IPS-18a (cell line): ENCODE data around the gene GADL1.

Experiments
- H3K27ac ChIP-seq: one replicate; pipeline ENCODE4 v1.5.1; 2013; ENCODE audit warnings: low read length
- H3K27me3 ChIP-seq: one replicate; pipeline ENCODE4 v1.6.1; 2013; ENCODE audit warnings: mild to moderate bottlenecking, low read length; ENCODE audit not compliant: control insufficient read depth, insufficient read depth
- H3K36me3 ChIP-seq: one replicate; pipeline ENCODE4 v1.6.1; 2013; ENCODE audit warnings: low read depth, low read length; ENCODE audit not compliant: control insufficient read depth
- H3K4me1 ChIP-seq: one replicate; pipeline ENCODE4 v1.6.1; 2013; ENCODE audit warnings: low read depth, low read length; ENCODE audit not compliant: control insufficient read depth
- H3K4me3 ChIP-seq: one replicate; pipeline ENCODE4 v1.5.1; 2013; ENCODE audit warnings: low read length
- H3K9ac ChIP-seq: one replicate; pipeline ENCODE4 v1.6.1; 2013; ENCODE audit warnings: mild to moderate bottlenecking, low read length, moderate library complexity
- H3K9me3 ChIP-seq: one replicate; pipeline ENCODE4 v1.6.1; 2013; ENCODE audit warnings: low read depth, low read length; ENCODE audit not compliant: control insufficient read depth

GADL1 gene

DNA sequence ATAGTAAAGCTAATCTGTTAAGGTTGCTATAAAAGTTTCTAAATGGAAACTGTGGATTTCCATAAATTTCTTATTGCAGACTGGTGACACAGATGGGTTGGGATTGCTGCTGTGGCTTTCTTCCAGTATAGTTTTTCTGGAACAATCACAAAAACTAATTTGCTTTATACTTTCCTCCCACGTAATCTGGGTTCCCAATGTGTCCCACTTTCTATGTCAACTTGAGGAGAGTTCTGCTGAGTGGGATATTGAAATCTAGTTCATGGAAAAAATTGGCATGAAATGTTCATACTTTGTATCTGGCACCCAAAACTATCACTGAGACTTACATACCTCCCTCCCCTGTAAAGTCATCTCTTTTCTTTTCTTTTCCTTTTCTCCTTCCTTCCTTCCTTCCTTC lies 161.3 kb downstream of the GADL1 start:
- H3K4me1 ChIP-seq, result no peaks in the 10 kb centered on the region

GRCh38 chr3:30730967-30731366 lies 163.5 kb downstream of the GADL1 start:
- Histone ChIP-seq H3K27me3 (no peaks in the 10 kb centered on the region), H3K4me3 (no peak overlapping the region), H3K9ac (no peak overlapping the region), H3K36me3 (no peaks in the 10 kb centered on the region), H3K4me1 (no peaks in the 10 kb centered on the region), H3K27ac (no peak overlapping the region), H3K9me3 (no peaks in the 10 kb centered on the region)

More for the DNA sequence above, 161.3 kb downstream of the GADL1 start:
- Histone ChIP-seq H3K9me3 (no peaks in the 10 kb centered on the region), H3K27me3 (no peaks in the 10 kb centered on the region), H3K36me3 (no peaks in the 10 kb centered on the region), H3K9ac (no peak overlapping the region), H3K4me3 (no peak overlapping the region), H3K27ac (no peak overlapping the region)

GRCh38 chr3:30729936-30730335 lies 164.5 kb downstream of the GADL1 start:
- H3K27me3 ChIP-seq, result no peaks in the 10 kb centered on the region
- no peak overlapping the region for H3K9ac ChIP-seq
- no peaks in the 10 kb centered on the region for H3K9me3 ChIP-seq
- H3K27ac ChIP-seq, result no peak overlapping the region
- H3K4me3 ChIP-seq, result no peak overlapping the region
- no peaks in the 10 kb centered on the region for H3K4me1 ChIP-seq
- no peaks in the 10 kb centered on the region for H3K36me3 ChIP-seq

DNA sequence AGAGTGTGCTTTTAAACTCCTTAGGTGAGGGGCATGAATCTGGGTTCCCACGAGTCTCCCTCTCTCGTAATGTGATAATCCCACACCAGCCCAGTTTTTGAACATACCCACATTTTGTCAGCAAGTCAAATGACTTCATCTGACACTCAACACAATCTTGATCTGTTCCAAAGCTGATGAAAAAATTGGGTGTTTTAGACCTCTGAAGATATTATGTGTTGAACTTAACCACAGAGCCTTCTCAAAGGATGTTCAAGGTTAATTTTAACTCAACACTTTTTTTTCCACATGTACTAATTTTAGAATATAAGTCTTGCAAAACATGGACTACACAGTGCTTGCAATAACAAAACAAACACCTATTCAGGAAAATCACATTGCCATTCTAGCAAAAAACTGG lies 164.9 kb downstream of the GADL1 start:
- Histone ChIP-seq H3K9me3 (no peaks in the 10 kb centered on the region), H3K4me3 (no peak overlapping the region), H3K4me1 (no peaks in the 10 kb centered on the region), H3K27me3 (no peaks in the 10 kb centered on the region), H3K9ac (no peak overlapping the region), H3K36me3 (no peaks in the 10 kb centered on the region), H3K27ac (no peak overlapping the region)

DNA sequence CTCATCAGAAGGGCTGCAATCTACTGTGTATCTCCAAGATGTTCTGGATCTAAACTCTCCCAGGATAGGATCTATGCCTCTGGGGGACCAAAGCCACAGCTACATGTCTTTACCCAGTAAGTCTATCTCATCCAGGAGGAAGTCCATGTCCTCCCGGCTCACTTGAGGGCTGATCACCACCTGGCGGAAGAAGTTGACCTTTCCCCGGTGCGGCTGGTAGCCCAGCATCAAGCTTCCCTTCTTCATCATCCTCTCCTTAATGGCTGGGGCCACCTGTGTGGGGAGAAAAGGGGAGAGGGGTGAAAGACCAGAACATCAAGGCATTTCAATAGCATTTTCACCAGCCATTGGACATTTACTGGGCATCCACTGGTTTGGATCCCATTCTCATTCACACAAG lies 166.3 kb downstream of the GADL1 start:
- no peak overlapping the region for H3K27ac ChIP-seq
- H3K27me3 ChIP-seq, result no peaks in the 10 kb centered on the region
- no peak overlapping the region for H3K4me3 ChIP-seq
- no peaks in the 10 kb centered on the region for H3K9me3 ChIP-seq
- no peak overlapping the region for H3K9ac ChIP-seq
- H3K36me3 ChIP-seq, result no peaks in the 10 kb centered on the region
- no peaks in the 10 kb centered on the region for H3K4me1 ChIP-seq

DNA sequence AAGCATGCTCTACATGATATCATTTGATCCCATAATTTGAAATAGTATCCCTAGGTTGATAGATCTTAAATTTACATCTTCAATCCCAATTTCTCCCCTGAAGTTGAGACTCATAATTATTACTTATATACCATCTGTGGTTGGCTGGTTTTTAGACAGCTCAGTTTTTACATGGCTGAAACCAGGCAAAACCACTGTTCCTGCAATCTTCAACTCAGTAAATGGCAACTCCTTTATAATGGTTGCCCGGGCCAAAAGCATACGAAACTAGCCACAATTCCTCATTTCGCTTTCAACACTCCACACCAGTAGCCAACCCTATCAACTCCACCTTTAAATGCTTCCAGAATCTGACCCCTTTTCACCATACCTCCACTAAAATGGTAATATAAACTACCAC lies 169.6 kb downstream of the GADL1 start:
- Histone ChIP-seq H3K9ac (no peak overlapping the region), H3K9me3 (no peaks in the 10 kb centered on the region), H3K36me3 (no peaks in the 10 kb centered on the region), H3K4me1 (no peaks in the 10 kb centered on the region), H3K4me3 (no peak overlapping the region), H3K27me3 (no peaks in the 10 kb centered on the region), H3K27ac (no peak overlapping the region)

- Histone ChIP-seq H3K4me3 (no peak overlapping the region), H3K4me1 (no peaks in the 10 kb centered on the region), H3K27ac (no peak overlapping the region), H3K36me3 (no peaks in the 10 kb centered on the region), H3K9me3 (no peaks in the 10 kb centered on the region), H3K9ac (no peak overlapping the region), H3K27me3 (no peaks in the 10 kb centered on the region)
Measured at GRCh38 chr3:30723211-30723610, 171.2 kb downstream of the GADL1 start.

DNA sequence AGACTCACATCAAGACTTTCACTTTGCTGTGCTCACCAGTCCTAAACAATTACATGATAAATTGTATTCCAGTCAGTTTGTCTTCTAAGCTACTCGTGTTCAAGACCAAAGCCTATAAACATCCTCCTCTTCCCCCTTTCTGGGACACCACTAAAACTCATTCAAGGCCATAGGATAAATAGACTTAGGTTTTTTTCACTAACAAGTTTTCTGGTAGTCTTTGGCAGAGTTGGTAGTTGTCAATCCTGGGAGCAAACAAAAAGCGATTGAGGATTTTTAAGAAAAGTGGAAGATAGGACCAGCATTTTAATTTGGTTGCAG lies 173.2 kb downstream of the GADL1 start:
- Histone ChIP-seq H3K4me3 (no peak overlapping the region), H3K27ac (no peak overlapping the region), H3K27me3 (no peaks in the 10 kb centered on the region), H3K4me1 (no peaks in the 10 kb centered on the region), H3K9me3 (no peaks in the 10 kb centered on the region), H3K36me3 (no peaks in the 10 kb centered on the region), H3K9ac (no peak overlapping the region)

DNA sequence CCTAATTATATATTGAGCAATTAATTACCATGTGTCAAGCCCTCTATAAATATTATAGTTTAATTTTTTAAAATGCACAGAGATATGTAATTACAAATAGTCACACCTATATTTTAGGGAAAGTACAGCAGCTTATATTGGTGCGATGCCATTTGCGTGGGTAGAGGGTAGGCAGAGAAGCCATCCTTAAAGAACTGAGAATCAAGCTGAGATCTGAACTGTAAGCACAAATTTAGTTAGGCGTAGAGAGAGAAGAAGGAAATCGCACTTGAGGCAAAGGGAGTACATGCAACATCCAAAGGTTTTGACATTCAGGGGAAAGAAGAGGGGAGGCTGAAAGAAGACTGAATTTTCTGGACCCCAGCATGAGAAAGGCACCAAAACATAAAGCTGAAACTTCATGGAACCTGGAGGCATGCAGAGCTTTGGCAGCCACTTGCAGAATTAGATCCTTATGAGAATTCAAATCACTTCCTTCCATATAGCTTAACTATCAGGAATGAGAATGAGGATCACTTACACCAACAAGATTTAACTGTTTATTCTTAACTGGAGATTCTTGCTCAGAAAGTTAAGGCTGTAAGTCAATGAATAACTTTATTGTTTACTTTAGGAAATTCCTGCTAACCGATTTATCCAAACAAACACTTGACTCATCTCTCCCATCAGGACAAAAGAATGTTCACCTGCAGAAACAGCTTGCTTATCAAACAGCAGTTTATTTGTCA lies 173.7 kb downstream of the GADL1 start:
- Histone ChIP-seq H3K9me3 (no peaks in the 10 kb centered on the region), H3K4me1 (no peaks in the 10 kb centered on the region), H3K36me3 (no peaks in the 10 kb centered on the region), H3K27ac (no peak overlapping the region), H3K4me3 (no peak overlapping the region), H3K9ac (no peak overlapping the region), H3K27me3 (no peaks in the 10 kb centered on the region)

DNA sequence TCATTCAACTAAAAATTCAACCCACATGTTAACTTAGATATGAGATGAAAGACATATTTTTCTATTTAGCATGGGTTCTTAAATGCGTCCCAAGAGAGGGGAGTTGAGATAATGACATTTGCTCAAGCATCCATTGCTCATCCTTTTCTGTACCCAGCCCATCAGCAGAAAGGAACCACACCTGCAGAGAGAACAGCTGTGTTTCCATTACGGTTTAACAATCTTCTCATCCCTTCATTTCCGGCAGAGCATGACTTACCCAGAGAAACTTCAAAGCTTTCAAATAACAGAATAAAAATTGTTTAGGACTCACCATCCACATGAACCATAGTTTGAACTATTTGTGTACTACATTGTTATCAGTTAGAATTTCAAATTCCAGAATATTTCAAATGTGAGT lies 174.9 kb downstream of the GADL1 start:
- Histone ChIP-seq H3K27me3 (no peaks in the 10 kb centered on the region), H3K4me3 (no peak overlapping the region), H3K9me3 (no peaks in the 10 kb centered on the region), H3K9ac (no peak overlapping the region), H3K4me1 (no peaks in the 10 kb centered on the region), H3K27ac (no peak overlapping the region), H3K36me3 (no peaks in the 10 kb centered on the region)

- H3K4me1 ChIP-seq, result no peaks in the 10 kb centered on the region
- no peak overlapping the region for H3K27ac ChIP-seq
Measured at GRCh38 chr3:30713885-30714503, 180.5 kb downstream of the GADL1 start.

GRCh38 chr3:30712991-30713390 lies 181.5 kb downstream of the GADL1 start:
- no peak overlapping the region for H3K4me3 ChIP-seq
- no peaks in the 10 kb centered on the region for H3K27me3 ChIP-seq
- H3K27ac ChIP-seq, result no peak overlapping the region
- no peaks in the 10 kb centered on the region for H3K4me1 ChIP-seq
- no peak overlapping the region for H3K9ac ChIP-seq
- no peaks in the 10 kb centered on the region for H3K9me3 ChIP-seq
- no peaks in the 10 kb centered on the region for H3K36me3 ChIP-seq

More at GRCh38 chr3:30713885-30714503, 180.5 kb downstream of the GADL1 start:
- H3K36me3 ChIP-seq, result no peaks in the 10 kb centered on the region
- no peaks in the 10 kb centered on the region for H3K27me3 ChIP-seq
- H3K4me3 ChIP-seq, result no peak overlapping the region
- H3K9me3 ChIP-seq, result no peaks in the 10 kb centered on the region
- no peak overlapping the region for H3K9ac ChIP-seq
